CD4-positive, alpha-beta T cell treated with Interleukin-4 for 1 hour (primary cell): ENCODE results near the gene COX18.

ENCODE experiments used
- DNase-seq, 2 donors: peaks; one replicate each; pipeline ENCODE4 v3.0.0-alpha.2; 2020 to 2022

COX18 gene

GRCh38 chr4:73051625-73052024 lies 17.9 kb downstream of the COX18 start:
- DNase-seq = no peak

GRCh38 chr4:73045879-73046278 lies 23.6 kb downstream of the COX18 start:
- no peak for DNase-seq

- no peak for DNase-seq
These were observed 32.5 kb downstream of the COX18 start for GRCh38 chr4:73037057-73037456.

- DNase-seq = no peak
These were observed 33.4 kb downstream of the COX18 start for GRCh38 chr4:73036123-73036522.

GRCh38 chr4:73034896-73035295 lies 34.6 kb downstream of the COX18 start:
- no peak for DNase-seq

GRCh38 chr4:73028621-73029020 lies 40.9 kb downstream of the COX18 start:
- no peak for DNase-seq

- DNase-seq = no peak
These were observed 47.9 kb downstream of the COX18 start for GRCh38 chr4:73021634-73022033.

- peak in 1 of 2 donors; percentile 48 for DNase-seq
These were observed 50.0 kb downstream of the COX18 start for GRCh38 chr4:73019462-73020047.

- DNase-seq = no peak
These were observed 50.9 kb downstream of the COX18 start for GRCh38 chr4:73018595-73018994.

GRCh38 chr4:73013310-73013709 lies 56.2 kb downstream of the COX18 start:
- no peak for DNase-seq

GRCh38 chr4:73012673-73013072 lies 56.8 kb downstream of the COX18 start:
- DNase-seq = no peak

- no peak for DNase-seq
These were observed 57.9 kb downstream of the COX18 start for GRCh38 chr4:73011629-73011985.

- DNase-seq = no peak
These were observed 58.5 kb downstream of the COX18 start for GRCh38 chr4:73010789-73011628.

- no peak for DNase-seq
These were observed 61.9 kb downstream of the COX18 start for GRCh38 chr4:73007526-73008100.

- no peak for DNase-seq
These were observed 63.1 kb downstream of the COX18 start for GRCh38 chr4:73006286-73006990.

GRCh38 chr4:73005514-73005913 lies 64.0 kb downstream of the COX18 start:
- no peak for DNase-seq
